Mesenchymal stem cell (in vitro differentiated cells and primary cell): ENCODE results near the gene LGALS13.

Experiments
- DNase-seq: peaks from one replicate; pipeline ENCODE4 v3.0.0-alpha.2; 2013
- H2AFZ ChIP-seq: one replicate; pipeline ENCODE4 v1.6.1; 2013; ENCODE audit warnings: low read depth, mild to moderate bottlenecking, control low read depth, inconsistent platforms, low read length, moderate library complexity
- H2AK5ac ChIP-seq: 2 replicates; pipeline ENCODE4 v1.6.1; 2013; ENCODE audit warnings: low read length, moderate library complexity, mild to moderate bottlenecking, inconsistent platforms; ENCODE audit not compliant: severe bottlenecking
- H2BK120ac ChIP-seq: one replicate; pipeline ENCODE4 v1.6.1; 2013; ENCODE audit warnings: low read depth, mild to moderate bottlenecking, inconsistent platforms, low read length, moderate library complexity
- H2BK12ac ChIP-seq, 2 experiments: one replicate each; pipeline ENCODE4 v1.6.1; 2013; ENCODE audit warnings: inconsistent platforms in 2 of 2, low read length in 2 of 2, mild to moderate bottlenecking in 2 of 2, moderate library complexity in 2 of 2, control low read depth in 1 of 2
- H2BK15ac ChIP-seq: one replicate; pipeline ENCODE4 v1.6.1; 2013; ENCODE audit warnings: mild to moderate bottlenecking, low read depth, inconsistent platforms; ENCODE audit not compliant: poor library complexity, severe bottlenecking
- H2BK5ac ChIP-seq: 2 replicates; pipeline ENCODE4 v1.6.1; 2013; ENCODE audit warnings: low read depth, mild to moderate bottlenecking, low read length, control low read depth, inconsistent platforms; ENCODE audit not compliant: poor library complexity, severe bottlenecking
- H3K14ac ChIP-seq, 2 experiments: one replicate each; pipeline ENCODE4 v1.6.1; 2013; ENCODE audit warnings: inconsistent platforms in 2 of 2, low read length in 2 of 2, control low read depth in 1 of 2, mild to moderate bottlenecking in 1 of 2, moderate library complexity in 1 of 2
- H3K18ac ChIP-seq, 2 experiments: one replicate each; pipeline ENCODE4 v1.6.1; 2013; ENCODE audit warnings: inconsistent platforms in 2 of 2, low read length in 2 of 2, control low read depth in 1 of 2, low read depth in 1 of 2, mild to moderate bottlenecking in 1 of 2
- H3K23ac ChIP-seq, 2 experiments: one replicate each; pipeline ENCODE4 v1.6.1; 2013; ENCODE audit warnings: inconsistent platforms in 2 of 2, low read length in 2 of 2, mild to moderate bottlenecking in 2 of 2, moderate library complexity in 2 of 2, control low read depth in 1 of 2
- H3K27ac ChIP-seq: 2 replicates; pipeline ENCODE4 v1.5.1; 2013; ENCODE audit warnings: mild to moderate bottlenecking, moderate library complexity, low read length, control low read depth, inconsistent platforms; ENCODE audit not compliant: poor library complexity, severe bottlenecking
- H3K27me3 ChIP-seq, 2 experiments: 2 replicates each; pipeline versions ENCODE4 v1.6.1 to v1.7.0; 2013; ENCODE audit warnings: low read length in 2 of 2, mild to moderate bottlenecking in 2 of 2, moderate library complexity in 2 of 2, control low read depth in 1 of 2, inconsistent platforms in 1 of 2; ENCODE audit not compliant: control insufficient read depth in 1 of 2, insufficient read depth in 1 of 2
- H3K36me3 ChIP-seq, 2 experiments: 2 replicates each; pipeline versions ENCODE4 v1.6.1 to v1.7.0; 2013; ENCODE audit warnings: low read length in 2 of 2, control low read depth in 1 of 2, inconsistent platforms in 1 of 2, low read depth in 1 of 2, mild to moderate bottlenecking in 1 of 2; ENCODE audit not compliant: insufficient read depth in 2 of 2, control insufficient read depth in 1 of 2
- H3K4ac ChIP-seq, 2 experiments: one replicate each; pipeline ENCODE4 v1.6.1; 2013; ENCODE audit warnings: inconsistent platforms in 2 of 2, low read length in 2 of 2, mild to moderate bottlenecking in 2 of 2, moderate library complexity in 2 of 2, control low read depth in 1 of 2, low read depth in 1 of 2
- H3K4me1 ChIP-seq: 2 replicates; pipeline ENCODE4 v1.6.1; 2013; ENCODE audit warnings: low read depth, low read length, control low read depth; ENCODE audit not compliant: control insufficient read depth, insufficient read depth
- H3K4me2 ChIP-seq: 2 replicates; pipeline ENCODE4 v1.6.1; 2013; ENCODE audit warnings: low read length, mild to moderate bottlenecking, inconsistent platforms; ENCODE audit not compliant: poor library complexity, severe bottlenecking
- H3K4me3 ChIP-seq, 2 experiments: 2 replicates each; pipeline versions ENCODE4 v1.5.1 to v1.7.0; 2013; ENCODE audit warnings: low read length in 2 of 2, mild to moderate bottlenecking in 2 of 2, control low read depth in 1 of 2, low read depth in 1 of 2; ENCODE audit not compliant: insufficient read depth in 1 of 2
- H3K79me1 ChIP-seq: replicated peaks from 2 replicates; pipeline ENCODE4 v1.6.1; 2013; ENCODE audit warnings: mild to moderate bottlenecking, control low read depth, low read length, inconsistent platforms; ENCODE audit not compliant: poor library complexity, severe bottlenecking
- H3K9ac ChIP-seq: 2 replicates; pipeline ENCODE4 v1.7.0; 2013; ENCODE audit warnings: mild to moderate bottlenecking, low read length, moderate library complexity
- H3K9me3 ChIP-seq: 2 replicates; pipeline ENCODE4 v1.7.0; 2013; ENCODE audit warnings: mild to moderate bottlenecking, low read length; ENCODE audit not compliant: control insufficient read depth
- H4K8ac ChIP-seq: one replicate; pipeline ENCODE4 v1.6.1; 2013; ENCODE audit warnings: inconsistent platforms, mild to moderate bottlenecking, low read length, moderate library complexity
- H4K91ac ChIP-seq: one replicate; pipeline ENCODE4 v1.6.1; 2013; ENCODE audit warnings: mild to moderate bottlenecking, low read length, inconsistent platforms
- WGBS: methylation state at CpG from one replicate; pipeline ENCODE4 v1.1.7; 2013; ENCODE audit warnings: mixed read lengths; 5-methylcytosine and 5-hydroxymethylcytosine counted together

The LGALS13 gene

DNA sequence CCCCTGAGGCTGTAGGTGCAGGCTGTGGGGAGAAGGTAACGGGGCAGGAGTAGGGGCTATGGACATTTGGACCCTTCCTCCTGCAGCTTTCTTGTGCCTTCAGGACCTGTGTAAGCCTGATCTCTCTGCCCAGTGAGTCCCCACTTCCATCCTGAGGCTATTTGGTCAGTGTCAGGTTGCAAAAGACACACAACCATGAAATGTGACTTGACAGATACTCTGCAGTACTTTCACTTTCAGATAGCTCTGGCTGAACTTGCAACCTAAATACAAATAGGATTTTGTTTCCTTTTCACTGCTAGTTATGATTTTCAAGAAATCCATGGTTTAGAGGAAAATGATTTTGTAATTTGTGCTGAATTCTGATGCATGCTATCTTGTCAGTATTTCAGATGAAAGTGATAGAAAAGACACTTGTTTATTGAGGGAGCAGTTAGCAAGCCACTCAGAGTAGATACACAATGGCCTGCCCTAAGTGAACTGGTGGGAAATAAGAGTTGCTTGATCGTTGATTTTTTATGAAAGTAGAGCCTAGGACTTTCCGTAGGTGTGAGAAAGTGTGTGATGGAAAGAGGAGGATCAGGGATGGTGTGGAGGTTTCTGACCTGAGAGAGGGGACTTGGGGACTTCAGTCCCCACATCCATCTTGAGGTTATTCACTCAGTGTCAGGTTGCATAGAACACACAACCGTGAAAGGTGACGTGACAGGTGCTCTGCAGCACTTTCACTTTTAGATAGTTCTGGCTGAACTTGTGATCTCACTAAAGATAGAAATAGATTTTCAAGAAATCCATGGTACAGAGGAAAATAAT is 44.3 kb upstream of the LGALS13 start:
- Histone ChIP-seq H2BK5ac (no peak overlapping the region), H3K27ac (no peak overlapping the region), H3K4me2 (no peak overlapping the region), H3K4me1 (no peaks in the 10 kb centered on the region), H2BK15ac (no peak overlapping the region), H4K91ac (no peak overlapping the region), H3K9me3 (no peaks in the 10 kb centered on the region), H3K27me3 (peaks cover 13 to 23% of the 10 kb centered on the region in 2 experiments), H2BK12ac (no peak overlapping the region), H3K79me1 (no peaks in the 10 kb centered on the region), H3K4ac (no peak overlapping the region), H3K9ac (no peak overlapping the region), H3K36me3 (no peaks in the 10 kb centered on the region), H2AK5ac (no peak overlapping the region), H4K8ac (no peak overlapping the region), H3K14ac (no peak overlapping the region), H2AFZ (no peak overlapping the region), H3K18ac (no peak overlapping the region), H2BK120ac (no peak overlapping the region), H3K23ac (no peak overlapping the region), H3K4me3 (peak overlapping the region in 1 of 2 experiments; percentile 36)
- 76% methylated on average over 5 of the region's 5 CpGs for WGBS
- DNase-seq = peak; percentile 18

DNA sequence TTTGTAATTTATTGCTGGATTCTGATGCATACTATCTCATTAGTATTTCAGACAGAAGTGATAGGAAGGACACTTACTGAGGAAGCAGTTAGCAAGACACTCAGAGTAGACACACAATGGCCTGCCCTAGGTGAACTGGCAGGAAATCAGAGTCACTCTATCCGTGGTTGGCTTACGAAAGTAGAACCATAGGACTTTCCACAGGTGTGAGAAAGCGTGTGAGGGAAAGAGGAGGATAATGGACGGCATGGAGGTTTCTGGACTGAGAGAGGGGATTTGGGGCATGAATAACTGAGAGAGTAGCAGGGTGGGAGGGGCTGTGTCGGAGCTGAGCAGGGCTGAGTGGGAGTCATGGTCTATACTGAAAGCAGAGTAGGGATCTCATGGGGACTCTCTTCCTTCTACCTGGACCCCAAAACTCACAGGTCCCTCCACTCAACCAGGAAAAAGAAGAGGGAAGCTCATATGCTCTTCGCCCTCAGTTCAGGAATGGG is 43.7 kb upstream of the LGALS13 start:
- Histone ChIP-seq H2AFZ (no peak overlapping the region), H4K91ac (no peak overlapping the region), H3K36me3 (no peaks in the 10 kb centered on the region), H3K27me3 (peaks cover 13 to 17% of the 10 kb centered on the region in 2 experiments), H3K23ac (no peak overlapping the region), H3K4me2 (no peak overlapping the region), H2BK15ac (no peak overlapping the region), H3K4ac (no peak overlapping the region), H4K8ac (no peak overlapping the region), H3K79me1 (no peaks in the 10 kb centered on the region), H2BK12ac (no peak overlapping the region), H3K9ac (no peak overlapping the region), H3K14ac (no peak overlapping the region), H3K18ac (no peak overlapping the region), H3K4me1 (no peaks in the 10 kb centered on the region), H3K27ac (no peak overlapping the region), H3K4me3 (no peak overlapping the region), H2BK5ac (no peak overlapping the region), H3K9me3 (no peaks in the 10 kb centered on the region), H2BK120ac (no peak overlapping the region), H2AK5ac (no peak overlapping the region)
- DNase-seq = no peak
- 70% methylated on average over 5 of the region's 6 CpGs for WGBS

DNA sequence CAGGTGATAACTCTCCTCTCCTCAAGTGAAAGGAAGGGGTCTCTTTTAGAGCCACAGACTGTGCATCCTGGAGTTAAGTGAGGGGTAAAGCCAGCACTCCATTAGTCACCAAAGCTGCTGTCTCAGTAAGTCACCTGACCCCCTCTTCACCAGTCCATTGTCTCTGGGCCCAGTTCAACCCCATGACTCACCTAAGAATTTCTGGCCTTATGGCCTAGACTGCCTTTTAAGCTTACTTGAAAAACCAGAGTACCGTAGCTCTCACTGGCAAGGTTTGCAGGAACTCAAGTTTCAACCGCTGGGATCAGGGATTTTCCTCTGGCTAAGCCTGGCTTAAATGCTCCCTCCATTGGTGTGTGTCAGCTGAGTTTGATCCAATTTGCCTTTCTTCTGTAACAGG is 38.9 kb upstream of the LGALS13 start:
- WGBS = 66% methylated on average over 2 of the region's 2 CpGs
- H3K4me2 ChIP-seq = no peak overlapping the region
- no peak overlapping the region for H3K4me3 ChIP-seq
- H2BK120ac ChIP-seq = no peak overlapping the region
- no peak overlapping the region for H3K14ac ChIP-seq
- no peak overlapping the region for H2AFZ ChIP-seq
- no peak overlapping the region for H2BK15ac ChIP-seq
- no peaks in the 10 kb centered on the region for H3K9me3 ChIP-seq
- H3K18ac ChIP-seq = no peak overlapping the region
- no peaks in the 10 kb centered on the region for H3K36me3 ChIP-seq
- no peak overlapping the region for H2AK5ac ChIP-seq
- H3K23ac ChIP-seq = no peak overlapping the region
- H2BK5ac ChIP-seq = no peak overlapping the region
- H3K4ac ChIP-seq = no peak overlapping the region
- no peak overlapping the region for H3K27ac ChIP-seq
- H2BK12ac ChIP-seq = no peak overlapping the region
- no peak overlapping the region for H3K9ac ChIP-seq
- no peak overlapping the region for H4K91ac ChIP-seq
- no peaks in the 10 kb centered on the region for H3K79me1 ChIP-seq
- DNase-seq = no peak
- no peaks in the 10 kb centered on the region for H3K4me1 ChIP-seq
- no peak overlapping the region for H4K8ac ChIP-seq
- peaks cover 3 to 4% of the 10 kb centered on the region in 2 experiments for H3K27me3 ChIP-seq

DNA sequence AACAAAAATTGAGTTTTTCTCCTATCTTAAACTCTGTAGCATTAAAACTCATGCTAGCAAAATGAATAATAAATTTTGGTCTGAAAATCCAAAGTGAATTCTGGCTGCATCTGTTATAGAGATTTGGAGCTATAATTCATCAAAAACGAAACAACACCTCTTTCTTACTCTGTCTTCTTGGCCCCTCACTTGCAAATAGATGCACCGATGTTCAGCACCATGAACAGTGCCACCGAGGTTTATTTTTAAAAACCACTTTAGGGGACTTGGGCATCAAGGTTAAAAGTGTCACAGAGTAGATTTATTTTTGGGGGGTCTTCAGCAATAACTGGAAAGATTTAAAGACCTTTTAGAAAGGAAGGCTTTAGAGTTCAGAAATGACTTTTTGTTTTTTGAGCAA is 36.3 kb upstream of the LGALS13 start:
- H2AK5ac ChIP-seq = no peak overlapping the region
- DNase-seq = no peak
- H3K9me3 ChIP-seq = no peaks in the 10 kb centered on the region
- no peak overlapping the region for H3K4me2 ChIP-seq
- H3K4ac ChIP-seq = no peak overlapping the region
- H2BK120ac ChIP-seq = no peak overlapping the region
- no peaks in the 10 kb centered on the region for H3K36me3 ChIP-seq
- H2AFZ ChIP-seq = no peak overlapping the region
- H3K18ac ChIP-seq = no peak overlapping the region
- no peak overlapping the region for H2BK15ac ChIP-seq
- H3K79me1 ChIP-seq = no peaks in the 10 kb centered on the region
- no peak overlapping the region for H4K8ac ChIP-seq
- H3K9ac ChIP-seq = no peak overlapping the region
- 67% methylated on average over 3 of the region's 3 CpGs for WGBS
- peaks cover 0 to 10% of the 10 kb centered on the region in 2 experiments for H3K27me3 ChIP-seq
- H3K4me3 ChIP-seq = no peak overlapping the region
- no peaks in the 10 kb centered on the region for H3K4me1 ChIP-seq
- no peak overlapping the region for H4K91ac ChIP-seq
- no peak overlapping the region for H2BK12ac ChIP-seq
- H3K14ac ChIP-seq = no peak overlapping the region
- H3K27ac ChIP-seq = no peak overlapping the region
- no peak overlapping the region for H3K23ac ChIP-seq
- H2BK5ac ChIP-seq = no peak overlapping the region
